GM19099 (cell line): Measurements from ENCODE around the gene FBXW8.

Experiments
- POLR2A ChIP-seq: IDR thresholded peaks from 3 replicates; pipeline ENCODE4 v1.6.1; 2011; ENCODE audit warnings: low read depth; ENCODE audit not compliant: insufficient read length; ENCODE audit errors: extremely low read depth

FBXW8 gene

GRCh38 chr12:117063162-117063911, 152.6 kb downstream of the FBXW8 start:
- no peak for TF ChIP-seq POLR2A

DNA sequence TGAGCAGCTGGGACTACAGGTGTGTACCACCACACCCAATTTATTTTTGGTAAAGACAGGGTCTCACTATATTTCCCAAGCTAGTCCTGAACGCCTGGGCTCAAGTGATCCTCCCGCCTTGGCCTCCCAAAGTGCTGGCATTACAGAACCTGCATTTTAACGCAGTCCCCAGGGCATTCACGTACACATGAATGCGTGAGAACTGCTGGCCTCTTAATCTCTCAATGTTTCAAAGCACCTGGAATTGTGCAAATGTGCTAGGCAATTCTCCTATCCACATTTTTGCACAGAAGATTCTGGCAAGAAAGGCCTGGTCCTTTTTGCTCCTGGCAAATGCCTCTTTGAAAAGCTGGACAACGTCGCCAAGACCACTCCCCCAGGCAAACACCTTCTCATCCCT, 153.3 kb downstream of the FBXW8 start:
- TF ChIP-seq POLR2A: no peak

DNA sequence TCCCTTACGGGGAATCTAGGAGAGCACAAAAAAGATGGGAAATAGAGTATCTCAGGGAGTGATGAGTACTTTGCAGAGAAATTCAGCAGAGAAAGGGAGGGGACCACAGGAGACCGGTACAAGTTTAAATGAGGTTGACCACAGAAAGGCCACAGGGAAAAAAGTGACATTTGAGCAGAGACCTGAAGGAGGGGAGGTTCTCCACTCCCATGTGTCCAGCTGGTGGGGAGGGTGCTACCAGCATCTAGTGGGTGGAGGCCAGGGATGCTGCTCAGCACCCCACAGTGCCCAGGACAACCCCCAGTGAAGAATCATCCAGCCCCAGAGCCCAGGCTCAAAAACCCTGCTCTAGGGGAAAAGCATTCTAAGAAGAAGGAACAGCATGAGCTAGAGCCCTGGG, 153.8 kb downstream of the FBXW8 start:
- no peak for TF ChIP-seq POLR2A

GRCh38 chr12:117067016-117067415, 156.3 kb downstream of the FBXW8 start:
- no peak for TF ChIP-seq POLR2A

GRCh38 chr12:117067638-117068037, 156.9 kb downstream of the FBXW8 start:
- no peak for TF ChIP-seq POLR2A

GRCh38 chr12:117068492-117068891, 157.7 kb downstream of the FBXW8 start:
- TF ChIP-seq POLR2A: no peak

GRCh38 chr12:117069101-117069797, 158.5 kb downstream of the FBXW8 start:
- no peak for TF ChIP-seq POLR2A

- no peak for TF ChIP-seq POLR2A
Measured at GRCh38 chr12:117069926-117070900, 159.5 kb downstream of the FBXW8 start.

DNA sequence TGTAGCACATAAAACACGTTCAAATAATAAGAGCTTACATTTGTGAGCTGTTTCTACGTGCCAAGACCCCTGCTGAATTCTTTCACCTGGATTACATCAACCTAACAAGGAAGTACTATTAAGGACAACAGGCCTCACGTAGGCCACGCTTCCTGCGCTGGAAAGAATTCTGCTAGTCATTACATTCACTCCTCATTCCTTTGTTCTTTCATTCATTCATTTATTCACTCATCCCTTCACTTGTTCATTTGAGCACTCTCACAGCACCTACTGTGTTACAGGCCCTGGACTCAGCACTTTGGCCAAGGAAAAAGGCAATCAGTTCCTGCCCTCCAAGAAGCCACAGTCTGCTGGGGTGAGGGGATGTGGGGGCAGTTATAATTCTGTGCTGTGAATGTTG, 160.3 kb downstream of the FBXW8 start:
- TF ChIP-seq POLR2A: no peak

GRCh38 chr12:117072106-117072505, 161.4 kb downstream of the FBXW8 start:
- TF ChIP-seq POLR2A: no peak

- TF ChIP-seq POLR2A: no peak
Measured at GRCh38 chr12:117072736-117073490, 162.2 kb downstream of the FBXW8 start.

DNA sequence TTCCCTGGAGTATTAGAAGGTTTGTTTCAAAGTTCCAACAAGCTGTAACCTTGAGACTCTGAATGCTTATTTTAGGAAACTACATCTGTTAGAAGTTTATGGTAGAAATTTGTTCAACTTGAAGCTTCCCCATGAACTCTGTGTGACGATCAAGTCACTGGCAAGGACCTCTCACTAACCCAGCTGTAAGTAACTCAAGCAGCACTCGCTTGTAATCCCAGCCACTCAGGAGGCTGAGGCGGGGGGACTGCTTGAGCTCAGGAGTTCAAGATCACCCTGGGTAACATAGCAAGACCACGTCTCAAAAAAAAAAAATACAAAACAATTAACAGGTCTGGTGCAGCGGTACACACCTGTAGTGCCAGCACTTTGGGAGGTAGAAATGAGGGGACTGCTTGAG, 162.9 kb downstream of the FBXW8 start:
- no peak for TF ChIP-seq POLR2A

GRCh38 chr12:117076410-117077372, 165.9 kb downstream of the FBXW8 start:
- TF ChIP-seq POLR2A: no peak
